NCI-H2107 treated with DMSO at 0.1 percent for 48 hours (cell line): Measurements from ENCODE around the gene RABGAP1.
"Not testable (repeated sequence)": the region's sequence is repeated elsewhere in the genome, so short reads cannot be mapped to it uniquely, and the experiment has no call there.

Source experiments
- DNase-seq: peaks from one replicate; lab custom pipeline; 2025; ENCODE audit not compliant: unreplicated experiment; lab: John Stamatoyannopoulos, UW

RABGAP1 gene

GRCh38 chr9:122940749-122941581 lies at the start of gene RABGAP1:
Gene RABGAP1 (plus strand): TSS chr9:122941020. CDS start chr9:122957060, 16,040 bp downstream.
- peak; percentile 89 for DNase-seq

GRCh38 chr9:122897969-122898368 lies 42.9 kb upstream of the RABGAP1 start:
- DNase-seq = no peak

DNA sequence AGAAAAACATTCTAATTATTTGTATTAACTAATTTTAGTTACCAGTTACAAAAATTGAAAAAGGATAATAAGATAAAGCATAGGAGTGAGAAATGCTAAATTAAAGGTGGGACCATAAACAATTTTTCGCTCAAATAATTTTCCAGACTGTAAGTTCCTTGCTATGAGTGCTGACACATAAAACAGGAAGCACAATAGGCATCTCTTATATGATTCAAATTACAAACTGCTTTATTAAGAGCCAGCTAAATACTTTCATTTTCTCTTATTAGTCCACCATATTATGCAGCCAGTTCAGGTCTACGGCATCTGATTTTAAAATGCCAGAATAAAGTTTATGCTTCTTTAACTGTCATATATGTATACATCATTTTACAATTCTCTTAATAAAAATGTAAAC lies 40.0 kb upstream of the RABGAP1 start:
- no peak for DNase-seq

DNA sequence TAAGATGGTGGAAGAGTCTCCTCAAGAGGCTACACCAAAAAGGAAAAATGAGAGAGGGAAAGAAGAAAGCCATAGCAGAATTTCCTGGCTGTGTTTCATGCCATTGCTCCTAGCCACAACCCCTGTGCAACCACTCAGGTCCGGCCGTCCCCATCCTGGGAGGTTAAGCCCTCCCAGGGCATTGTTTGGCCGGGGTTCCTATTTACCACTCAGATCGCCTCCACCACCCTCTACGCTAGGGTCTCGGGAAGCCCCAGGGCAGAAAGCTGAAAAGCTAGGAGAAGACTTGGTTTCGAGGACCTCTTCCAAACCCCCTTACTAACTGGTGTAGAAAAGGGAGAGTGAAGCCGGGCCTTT lies 36.4 kb upstream of the RABGAP1 start:
- peak; percentile 13 for DNase-seq

- DNase-seq = peak; percentile 99
Measured at GRCh38 chr9:122904823-122905710, 35.8 kb upstream of the RABGAP1 start, which contains the start of gene RC3H2. Gene RC3H2 (minus strand): TSS chr9:122905359. CDS start chr9:122897509, 7,850 bp downstream.

- DNase-seq = not testable (repeated sequence)
Measured at GRCh38 chr9:122906122-122906521, 34.7 kb upstream of the RABGAP1 start.

- DNase-seq = no peak
Measured at GRCh38 chr9:122912671-122912963, 28.2 kb upstream of the RABGAP1 start.

- peak; percentile 77 for DNase-seq
Measured at GRCh38 chr9:122912964-122913673, 27.7 kb upstream of the RABGAP1 start, which contains the start of gene ZBTB6. Gene ZBTB6 (minus strand): TSS chr9:122913323. CDS start chr9:122912072, 1,251 bp downstream.

GRCh38 chr9:122918310-122918709 lies 22.5 kb upstream of the RABGAP1 start:
- DNase-seq = no peak

- DNase-seq = no peak
Measured at GRCh38 chr9:122922713-122923112, 18.1 kb upstream of the RABGAP1 start.

DNA sequence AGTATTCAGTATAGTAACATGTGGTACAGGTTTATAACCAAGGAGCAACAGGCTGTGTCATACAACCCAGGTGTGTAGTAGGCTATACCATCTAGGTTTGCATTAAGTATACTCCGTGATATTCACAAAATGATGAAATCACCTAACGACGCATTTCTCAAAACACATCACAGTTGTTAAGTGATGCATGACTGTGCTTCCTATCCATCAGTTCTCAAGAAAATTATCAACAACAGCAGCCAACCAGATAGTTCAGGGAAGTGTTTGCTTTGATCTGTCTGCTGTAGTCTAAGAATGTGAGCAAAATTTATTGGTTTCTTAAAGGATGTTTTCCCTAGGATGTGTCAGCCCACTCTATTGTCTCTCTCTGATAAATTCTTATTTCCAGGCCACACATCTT lies 16.9 kb upstream of the RABGAP1 start:
- no peak for DNase-seq

DNA sequence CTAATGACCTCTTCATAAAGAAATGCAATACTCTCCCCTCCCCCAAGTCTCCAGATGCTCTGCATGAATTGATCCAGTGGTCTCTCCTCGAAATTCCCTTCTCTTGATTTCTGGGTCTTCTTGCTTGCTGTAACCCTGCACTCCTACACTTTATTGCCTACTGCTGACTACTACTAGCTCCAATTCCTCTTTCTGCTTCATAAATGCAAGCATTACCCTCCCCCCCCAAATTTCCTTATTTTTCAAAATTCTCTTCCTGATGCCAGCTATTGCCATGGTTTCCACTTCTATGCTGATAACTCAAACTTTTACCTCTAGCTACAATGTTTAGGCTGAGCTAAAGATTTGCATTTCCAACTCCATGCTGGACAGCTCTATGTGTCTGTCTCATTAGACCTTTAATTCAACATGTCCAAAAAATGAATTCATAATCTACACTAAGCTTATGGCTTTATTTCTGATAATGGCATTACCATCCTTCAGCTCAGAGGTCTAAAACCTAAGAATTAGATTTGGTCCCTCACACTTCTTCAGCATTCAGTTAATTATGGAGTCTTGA lies 10.9 kb upstream of the RABGAP1 start:
- no peak for DNase-seq

- DNase-seq = peak; percentile 34
Measured at GRCh38 chr9:122930541-122931225, 10.1 kb upstream of the RABGAP1 start.

DNA sequence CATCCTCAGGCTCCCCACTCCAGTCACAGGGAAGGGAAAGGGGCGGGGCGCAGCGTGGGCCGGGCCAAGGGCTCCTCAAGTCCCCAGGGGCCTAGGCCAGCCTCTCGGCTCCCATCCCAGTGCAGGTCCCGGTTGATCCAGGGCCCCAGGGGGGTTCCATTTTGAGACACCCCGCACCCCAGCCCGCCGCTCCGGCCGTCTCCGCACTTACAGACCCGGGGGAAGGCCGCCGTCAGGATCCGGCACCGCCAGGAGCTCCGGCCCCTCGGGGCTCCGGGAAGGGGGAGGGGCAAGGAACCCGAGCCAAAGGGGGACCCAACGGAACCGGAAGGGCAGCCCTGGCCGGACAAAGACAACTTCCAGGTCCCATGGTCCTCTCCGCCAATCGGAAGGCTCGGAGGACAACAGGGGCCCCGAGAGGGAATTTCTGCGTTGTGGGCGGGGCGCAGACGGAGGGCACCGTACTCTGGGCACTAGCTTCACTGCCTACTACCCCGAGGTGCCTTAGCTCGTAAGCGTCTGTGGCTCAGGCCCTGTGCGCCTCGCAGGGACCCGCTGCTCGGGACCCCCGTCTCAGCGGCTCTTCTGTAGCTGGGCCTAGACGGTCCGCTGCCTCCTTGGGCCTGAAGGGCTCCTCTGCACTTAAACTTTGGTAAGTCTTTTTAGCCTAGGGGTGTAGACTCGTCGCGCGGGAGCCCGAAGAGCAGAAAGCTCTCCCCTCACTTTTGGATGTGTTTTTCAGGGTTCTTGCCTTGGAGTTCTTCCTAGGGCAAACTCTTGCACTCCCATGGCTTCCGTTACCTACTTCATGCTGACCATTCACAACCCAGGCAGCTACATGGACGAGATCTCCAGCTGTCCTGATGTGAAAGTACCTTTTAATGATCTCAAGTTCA lies 9.3 kb upstream of the RABGAP1 start, which contains the start of gene ZBTB26:
TSS of gene ZBTB26 (minus strand) at position 287 of the 896 bp plus-strand sequence. CDS start 11,578 bp downstream, outside the sequence.
- peak; percentile 59 for DNase-seq

- no peak for DNase-seq
Measured at GRCh38 chr9:122936464-122936863, 4.4 kb upstream of the RABGAP1 start.

- DNase-seq = no peak
Measured at GRCh38 chr9:122936883-122937282, 3.9 kb upstream of the RABGAP1 start.

DNA sequence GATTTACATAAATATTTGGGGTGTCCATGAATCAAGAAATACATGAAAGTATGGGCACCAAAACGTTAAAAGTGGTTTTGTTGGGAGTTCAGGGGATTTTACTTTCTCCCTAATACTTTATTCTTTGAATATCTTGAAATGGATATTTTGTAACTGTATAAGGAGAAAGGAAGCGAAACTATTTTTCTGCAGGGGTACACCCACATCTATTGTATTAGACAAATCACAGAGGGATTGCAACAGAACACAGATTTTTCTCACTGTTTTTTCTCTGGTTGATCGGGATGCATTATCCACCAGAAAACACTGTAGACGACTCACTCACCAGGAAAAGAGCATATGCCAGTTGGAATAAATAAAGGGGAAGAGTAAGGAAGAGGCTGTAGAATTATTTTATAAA lies 1.2 kb upstream of the RABGAP1 start:
- DNase-seq = no peak

DNA sequence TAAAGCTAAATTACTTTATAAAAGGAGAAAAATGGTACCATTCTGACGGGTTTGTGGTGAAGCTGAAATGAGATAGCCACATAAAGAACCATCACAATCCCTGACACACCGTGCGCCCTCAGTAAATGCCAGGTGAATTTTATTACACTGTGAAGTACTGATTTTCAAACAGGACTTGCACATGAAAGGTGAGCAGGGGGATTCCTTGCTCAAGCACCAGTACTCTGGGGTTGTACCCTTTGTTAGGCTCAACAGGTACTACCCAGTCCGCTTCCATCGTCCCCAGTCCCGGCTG lies 419 bp upstream of the RABGAP1 start:
- no peak for DNase-seq

DNA sequence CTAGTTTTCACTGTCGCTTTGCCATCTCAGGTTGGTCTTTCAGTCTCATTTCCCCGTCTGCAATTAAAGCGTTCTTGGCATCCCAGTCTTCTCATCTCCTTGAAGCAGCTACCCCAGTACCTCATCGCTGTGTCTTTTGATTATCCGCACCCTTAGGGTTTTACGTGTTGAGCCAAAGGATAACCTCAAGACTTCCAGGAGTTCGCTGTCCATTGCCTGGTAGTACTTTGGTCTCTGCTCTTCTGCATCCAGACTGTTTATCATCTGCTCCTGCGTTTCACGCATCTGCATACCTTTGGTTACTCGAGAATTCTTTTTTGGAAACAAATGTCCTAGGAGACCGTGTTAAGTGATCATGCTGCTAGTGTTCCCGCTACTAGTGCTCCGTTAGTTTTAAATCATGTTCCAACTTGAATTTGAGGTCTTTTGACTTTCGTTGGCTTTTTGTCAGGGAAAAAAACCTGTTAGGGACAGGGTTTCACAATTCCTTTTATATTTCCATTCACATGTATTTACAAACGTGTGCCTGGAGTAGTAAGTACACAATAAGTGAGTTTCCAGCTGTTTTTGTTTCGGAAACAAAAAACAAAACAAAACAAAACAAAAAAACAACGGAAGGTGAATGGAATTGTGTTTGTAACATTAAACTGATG lies 888 bp downstream of the RABGAP1 start:
- DNase-seq = no peak
